ENCODE measurements around the gene SPOUT1. TPM values are rescaled to one million over a fixed set of nuclear protein-coding genes. Genes with fewer than 3 reads are reported as not detected.
"Not testable (repeated sequence)": the region's sequence is repeated elsewhere in the genome, so short reads cannot be mapped to it uniquely, and the experiment has no call there.

Gene SPOUT1
- total RNA-seq, 1 donor from 2014 or later: 14.0 TPM

DNA sequence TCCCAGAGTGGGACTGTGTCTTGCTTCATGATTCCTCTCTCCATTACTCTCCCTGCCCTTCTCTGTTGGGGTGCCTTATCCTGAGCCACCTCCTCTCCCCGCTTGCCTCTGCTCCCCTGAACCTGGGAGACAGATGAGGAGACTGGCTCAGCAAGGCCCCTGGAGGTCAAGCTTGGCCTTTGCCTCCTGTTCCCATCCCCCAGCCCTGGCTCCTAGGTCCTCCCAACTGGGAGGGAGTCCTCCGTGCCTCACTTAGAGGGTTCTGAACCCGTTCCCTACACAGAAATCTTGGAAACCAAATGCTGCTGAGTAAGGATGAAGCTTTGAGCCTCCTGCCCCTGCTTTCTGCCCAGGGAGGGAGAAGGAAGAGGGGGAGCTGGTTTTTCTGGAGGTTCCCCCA is 21.1 kb downstream of the SPOUT1 start:
- TF ChIP-seq, protein P1, sequence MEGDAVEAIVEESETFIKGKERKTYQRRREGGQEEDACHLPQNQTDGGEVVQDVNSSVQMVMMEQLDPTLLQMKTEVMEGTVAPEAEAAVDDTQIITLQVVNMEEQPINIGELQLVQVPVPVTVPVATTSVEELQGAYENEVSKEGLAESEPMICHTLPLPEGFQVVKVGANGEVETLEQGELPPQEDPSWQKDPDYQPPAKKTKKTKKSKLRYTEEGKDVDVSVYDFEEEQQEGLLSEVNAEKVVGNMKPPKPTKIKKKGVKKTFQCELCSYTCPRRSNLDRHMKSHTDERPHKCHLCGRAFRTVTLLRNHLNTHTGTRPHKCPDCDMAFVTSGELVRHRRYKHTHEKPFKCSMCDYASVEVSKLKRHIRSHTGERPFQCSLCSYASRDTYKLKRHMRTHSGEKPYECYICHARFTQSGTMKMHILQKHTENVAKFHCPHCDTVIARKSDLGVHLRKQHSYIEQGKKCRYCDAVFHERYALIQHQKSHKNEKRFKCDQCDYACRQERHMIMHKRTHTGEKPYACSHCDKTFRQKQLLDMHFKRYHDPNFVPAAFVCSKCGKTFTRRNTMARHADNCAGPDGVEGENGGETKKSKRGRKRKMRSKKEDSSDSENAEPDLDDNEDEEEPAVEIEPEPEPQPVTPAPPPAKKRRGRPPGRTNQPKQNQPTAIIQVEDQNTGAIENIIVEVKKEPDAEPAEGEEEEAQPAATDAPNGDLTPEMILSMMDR (IDR thresholded peaks at IDR 0.05; ENCODE audit: insufficient read depth, low read length, severe bottlenecking): no peak
- H3K36me3 ChIP-seq (ENCODE audit: control insufficient read depth, insufficient read depth, low read length): peaks cover 18% of the 10 kb centered on the region
- DNase-seq (ENCODE audit: low read depth): no peak

DNA sequence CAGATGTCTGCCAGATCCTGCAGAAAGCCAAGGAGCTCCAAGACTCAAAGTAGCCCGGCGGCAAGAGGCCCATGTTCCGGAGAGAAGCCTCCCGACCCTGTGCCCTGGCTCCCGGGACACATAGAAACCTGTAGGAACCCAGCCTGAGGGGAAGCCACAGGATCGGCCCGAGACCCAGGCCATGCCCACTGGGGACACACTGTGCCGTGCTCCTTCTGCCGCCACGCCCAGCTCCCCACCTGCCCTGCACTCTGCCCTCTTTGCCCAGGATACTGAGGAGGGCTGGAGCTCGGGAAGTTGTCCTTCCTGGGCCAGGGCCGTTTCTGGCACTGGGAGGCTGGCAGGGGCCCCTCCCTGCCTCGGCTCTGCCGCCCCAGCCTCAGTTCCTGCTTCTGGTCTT is 21.8 kb downstream of the SPOUT1 start:
- DNase-seq (ENCODE audit: low read depth): no peak
- Histone ChIP-seq H3K4me3 (ENCODE audit: low read depth, low read length) (no peak overlapping the region), H3K36me3 (ENCODE audit: control insufficient read depth, insufficient read depth, low read length) (peaks cover 20% of the 10 kb centered on the region), H3K27me3 (ENCODE audit: control insufficient read depth, insufficient read depth, low read length) (no peaks in the 10 kb centered on the region)
- TF ChIP-seq, protein P1 (IDR thresholded peaks at IDR 0.05; ENCODE audit: insufficient read depth, low read length, severe bottlenecking): no peak
- no peak for FAIRE-seq

More for the DNA sequence above, 21.1 kb downstream of the SPOUT1 start:
- Histone ChIP-seq H3K4me3 (ENCODE audit: low read depth, low read length) (no peak overlapping the region), H3K27me3 (ENCODE audit: control insufficient read depth, insufficient read depth, low read length) (no peaks in the 10 kb centered on the region)
- FAIRE-seq: no peak

DNA sequence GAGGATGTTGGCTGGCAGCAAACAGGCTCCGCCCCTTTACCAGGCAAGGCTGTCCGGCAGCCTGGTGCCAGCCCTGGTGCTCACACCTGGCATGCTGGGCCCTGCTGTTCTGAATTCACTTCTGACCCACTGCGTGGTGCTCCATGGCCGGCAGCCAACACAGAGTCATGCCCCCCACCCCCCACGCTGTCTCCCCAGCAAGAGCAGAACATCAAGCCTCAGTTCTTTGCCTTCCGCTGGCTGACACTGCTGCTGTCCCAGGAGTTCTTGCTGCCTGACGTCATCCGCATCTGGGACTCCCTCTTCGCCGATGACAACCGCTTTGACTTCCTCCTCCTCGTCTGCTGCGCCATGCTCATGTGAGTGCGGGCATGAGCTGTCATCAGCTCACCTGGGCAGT is 23.9 kb downstream of the SPOUT1 start:
- Histone ChIP-seq H3K27me3 (ENCODE audit: control insufficient read depth, insufficient read depth, low read length) (no peaks in the 10 kb centered on the region), H3K36me3 (ENCODE audit: control insufficient read depth, insufficient read depth, low read length) (peaks cover 20% of the 10 kb centered on the region), H3K4me3 (ENCODE audit: low read depth, low read length) (no peak overlapping the region)
- no peak for FAIRE-seq
- DNase-seq (ENCODE audit: low read depth): no peak
- TF ChIP-seq, protein P1 (IDR thresholded peaks at IDR 0.05; ENCODE audit: insufficient read depth, low read length, severe bottlenecking): no peak

DNA sequence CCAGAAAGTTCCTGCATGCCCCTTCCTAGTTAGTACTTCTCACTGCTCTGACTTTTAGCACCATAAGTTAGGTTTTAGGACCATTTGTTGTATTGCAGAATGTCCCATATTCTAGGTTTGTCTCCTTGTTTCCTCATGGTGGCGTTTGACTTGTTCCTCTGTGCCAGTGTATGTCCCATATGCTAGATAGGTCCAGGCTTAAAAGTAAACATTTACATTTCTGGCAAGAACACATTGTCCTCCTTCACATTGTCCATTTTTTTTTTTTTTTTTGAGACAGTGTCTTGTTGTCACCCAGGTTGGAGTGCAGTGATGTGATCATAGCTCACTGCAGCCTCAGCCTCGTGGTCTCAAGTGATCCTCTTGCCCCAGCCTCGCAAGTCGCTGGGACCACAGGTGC is 27.1 kb downstream of the SPOUT1 start:
- no peak for FAIRE-seq
- H3K36me3 ChIP-seq (ENCODE audit: control insufficient read depth, insufficient read depth, low read length): peaks cover 21% of the 10 kb centered on the region
- TF ChIP-seq, protein P1 (IDR thresholded peaks at IDR 0.05; ENCODE audit: insufficient read depth, low read length, severe bottlenecking): no peak

DNA sequence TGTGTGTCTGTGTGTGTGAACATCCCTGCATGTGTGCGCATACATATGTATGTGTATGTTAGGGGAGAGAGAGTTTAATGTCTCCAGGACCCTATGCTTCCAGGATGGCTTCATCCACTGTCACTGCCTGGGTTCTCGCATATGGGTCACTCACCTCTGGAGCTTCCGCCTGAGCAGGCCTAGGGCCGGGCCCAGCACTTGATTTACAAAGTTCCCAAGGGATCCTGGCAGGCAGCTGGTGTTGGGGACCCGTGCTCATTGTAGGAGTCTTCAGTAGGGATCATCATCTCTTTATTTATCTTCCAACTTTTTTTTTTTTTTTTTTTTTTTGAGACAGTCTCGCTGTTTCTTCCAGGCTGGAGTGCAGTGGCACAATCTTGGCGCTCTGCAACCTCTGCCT is 29.5 kb downstream of the SPOUT1 start:
- DNase-seq (ENCODE audit: low read depth): no peak
- peaks cover 15% of the 10 kb centered on the region for H3K36me3 ChIP-seq (ENCODE audit: control insufficient read depth, insufficient read depth, low read length)
- H3K4me3 ChIP-seq (ENCODE audit: low read depth, low read length): no peak overlapping the region
- H3K27me3 ChIP-seq (ENCODE audit: control insufficient read depth, insufficient read depth, low read length): no peaks in the 10 kb centered on the region
- TF ChIP-seq, protein P1 (IDR thresholded peaks at IDR 0.05; ENCODE audit: insufficient read depth, low read length, severe bottlenecking): no peak
- FAIRE-seq: no peak

More for the DNA sequence above, 27.1 kb downstream of the SPOUT1 start:
- Histone ChIP-seq H3K27me3 (ENCODE audit: control insufficient read depth, insufficient read depth, low read length) (no peaks in the 10 kb centered on the region), H3K4me3 (ENCODE audit: low read depth, low read length) (no peak overlapping the region)
- no peak for DNase-seq (ENCODE audit: low read depth)

DNA sequence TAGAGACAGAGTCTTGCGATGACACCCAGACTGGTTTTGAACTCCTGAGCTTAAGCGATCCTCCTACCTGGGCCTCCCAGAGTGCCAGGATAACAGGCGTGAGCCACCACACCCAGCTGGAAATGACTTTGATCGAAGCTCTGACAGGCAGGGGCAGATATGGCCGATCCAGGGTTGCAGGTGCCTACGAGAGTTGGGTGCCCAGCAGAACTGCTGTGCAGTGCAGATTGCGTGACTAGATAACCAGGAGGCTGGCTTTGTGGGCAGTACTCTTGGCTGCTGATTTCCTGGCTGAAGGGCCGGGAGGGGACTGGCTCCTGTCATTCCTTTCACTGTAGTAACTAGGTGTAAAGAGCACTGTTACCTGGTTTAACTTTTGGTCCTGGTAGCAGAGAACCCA is 30.7 kb downstream of the SPOUT1 start:
- H3K4me3 ChIP-seq (ENCODE audit: low read depth, low read length): no peak overlapping the region
- H3K27me3 ChIP-seq (ENCODE audit: control insufficient read depth, insufficient read depth, low read length): no peaks in the 10 kb centered on the region
- FAIRE-seq (no peak), DNase-seq (ENCODE audit: low read depth) (no peak)
- TF ChIP-seq, protein P1 (IDR thresholded peaks at IDR 0.05; ENCODE audit: insufficient read depth, low read length, severe bottlenecking): no peak
- peaks cover 14% of the 10 kb centered on the region for H3K36me3 ChIP-seq (ENCODE audit: control insufficient read depth, insufficient read depth, low read length)

DNA sequence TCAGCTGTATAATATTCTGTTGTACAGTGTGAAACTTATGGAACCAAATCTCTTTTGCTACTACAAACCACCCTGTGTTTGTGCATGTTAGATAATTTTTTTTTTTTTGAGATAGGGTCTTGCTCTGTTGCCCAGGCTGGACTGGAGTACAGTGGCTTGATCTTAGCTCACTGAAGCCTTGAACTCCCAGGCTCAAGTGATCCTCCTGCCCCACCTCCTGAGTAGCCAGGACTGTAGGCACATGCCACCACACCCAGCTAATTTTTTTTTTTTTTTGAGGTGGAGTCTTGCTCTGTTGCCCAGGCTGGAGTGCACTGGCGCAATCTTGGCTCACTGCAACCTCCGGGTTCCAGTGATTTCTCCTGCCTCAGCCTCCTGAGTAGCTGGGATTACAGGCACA is 34.6 kb downstream of the SPOUT1 start:
- FAIRE-seq; DNase-seq (ENCODE audit: low read depth); H3K4me3 ChIP-seq (ENCODE audit: low read depth, low read length); H3K27me3 ChIP-seq (ENCODE audit: control insufficient read depth, insufficient read depth, low read length): not testable (repeated sequence)
- H3K36me3 ChIP-seq (ENCODE audit: control insufficient read depth, insufficient read depth, low read length): peaks cover 26% of the 10 kb centered on the region
